ENCODE results near the gene RUNX3.

RUNX3 gene

DNA sequence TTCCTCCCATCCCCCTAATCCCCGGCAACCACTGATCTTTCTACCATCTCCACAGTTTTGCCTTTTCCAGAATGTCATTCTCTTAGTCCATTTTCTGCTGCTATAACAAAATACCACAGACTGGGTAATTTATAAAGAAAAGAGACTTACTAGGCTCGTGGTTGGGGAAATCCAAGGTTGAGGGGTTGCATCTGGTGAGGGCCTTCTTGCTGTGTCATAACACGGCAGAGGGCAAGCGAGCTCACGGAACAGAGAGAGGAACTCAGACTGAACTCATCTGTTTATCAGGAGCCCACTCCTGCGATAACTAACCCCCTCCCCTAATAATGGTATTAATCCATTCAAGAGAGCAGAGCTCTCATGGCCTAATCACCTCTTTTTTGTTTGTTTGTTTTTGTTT lies 52.0 kb downstream of the RUNX3 start:
- DNase-seq: no peak

- DNase-seq: no peak
Observed at GRCh38 chr1:24875991-24876506, 54.0 kb downstream of the RUNX3 start.

GRCh38 chr1:24875257-24875656 lies 54.8 kb downstream of the RUNX3 start:
- no peak for DNase-seq

DNA sequence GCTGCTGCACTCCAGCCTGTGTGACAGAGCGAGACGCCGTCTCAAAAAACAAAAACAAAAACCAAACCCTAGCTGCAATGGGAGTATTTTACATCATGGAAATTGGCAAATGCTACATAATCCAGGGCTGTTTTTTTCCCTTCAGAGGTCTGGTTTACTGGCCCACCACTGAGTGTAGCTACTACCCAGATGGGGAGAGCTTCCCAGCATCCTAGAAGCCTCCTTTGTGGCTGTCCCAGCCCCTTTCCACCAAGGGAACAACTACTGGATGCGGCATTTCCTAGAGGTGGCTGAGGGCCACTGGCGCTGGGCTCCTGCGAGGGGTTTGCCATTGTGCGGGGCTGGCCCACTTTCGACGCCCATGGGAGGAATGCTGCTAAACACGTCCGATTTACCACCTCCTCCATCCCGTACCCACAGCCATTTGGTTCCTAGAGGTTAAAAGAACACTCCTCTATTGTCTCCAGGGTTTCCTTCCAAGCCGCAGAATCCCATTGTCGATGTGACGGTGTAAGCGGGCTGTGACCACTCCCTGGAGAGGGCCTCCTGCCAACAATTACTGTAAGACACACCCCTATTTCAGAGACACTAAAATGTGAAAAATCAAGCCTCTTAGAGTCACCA lies 55.4 kb downstream of the RUNX3 start:
- no peak for DNase-seq

- DNase-seq: no peak
Observed at GRCh38 chr1:24874056-24874455, 56.0 kb downstream of the RUNX3 start.

- DNase-seq: no peak
Observed at GRCh38 chr1:24873148-24873547, 56.9 kb downstream of the RUNX3 start.

DNA sequence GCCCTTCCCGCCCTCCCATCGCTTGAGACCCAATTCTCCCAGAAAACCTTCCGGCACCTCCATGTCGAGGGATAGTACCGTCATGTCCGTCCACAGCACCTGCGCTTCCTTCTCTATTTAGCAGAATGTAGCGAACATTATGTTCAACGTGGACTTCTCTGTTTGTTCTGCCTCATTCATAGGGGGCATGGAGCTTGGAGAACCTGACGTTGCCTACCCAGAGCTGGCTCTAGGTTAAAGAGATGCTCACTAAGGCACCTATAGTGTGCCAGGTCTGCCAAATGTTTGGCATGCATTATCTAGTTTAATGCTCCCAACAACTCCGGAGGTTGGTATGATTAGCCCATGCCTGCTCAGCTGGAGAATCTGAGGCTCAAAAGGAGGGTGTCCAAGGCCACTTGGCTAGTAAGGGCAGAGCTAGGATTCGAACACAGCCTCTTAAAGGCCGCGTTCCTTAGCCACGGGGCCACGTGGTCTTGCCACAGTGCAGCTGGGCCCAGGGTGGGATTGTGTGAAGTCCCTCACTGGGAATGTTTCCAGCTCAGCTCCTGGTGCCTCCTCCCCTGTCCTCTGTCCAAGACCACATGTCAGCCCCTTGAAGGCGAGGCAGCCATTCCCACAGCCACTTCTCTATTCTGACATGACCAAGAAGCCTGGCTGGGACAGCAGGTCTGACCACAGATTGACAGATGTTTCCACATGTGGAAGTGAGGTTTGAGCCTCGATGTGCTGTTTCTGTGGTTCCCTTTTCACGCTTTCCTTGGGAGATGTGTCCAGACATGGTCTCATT lies 57.8 kb downstream of the RUNX3 start:
- peak; percentile 97 for DNase-seq

- no peak for DNase-seq
Observed at GRCh38 chr1:24871306-24871901, 58.7 kb downstream of the RUNX3 start.

DNA sequence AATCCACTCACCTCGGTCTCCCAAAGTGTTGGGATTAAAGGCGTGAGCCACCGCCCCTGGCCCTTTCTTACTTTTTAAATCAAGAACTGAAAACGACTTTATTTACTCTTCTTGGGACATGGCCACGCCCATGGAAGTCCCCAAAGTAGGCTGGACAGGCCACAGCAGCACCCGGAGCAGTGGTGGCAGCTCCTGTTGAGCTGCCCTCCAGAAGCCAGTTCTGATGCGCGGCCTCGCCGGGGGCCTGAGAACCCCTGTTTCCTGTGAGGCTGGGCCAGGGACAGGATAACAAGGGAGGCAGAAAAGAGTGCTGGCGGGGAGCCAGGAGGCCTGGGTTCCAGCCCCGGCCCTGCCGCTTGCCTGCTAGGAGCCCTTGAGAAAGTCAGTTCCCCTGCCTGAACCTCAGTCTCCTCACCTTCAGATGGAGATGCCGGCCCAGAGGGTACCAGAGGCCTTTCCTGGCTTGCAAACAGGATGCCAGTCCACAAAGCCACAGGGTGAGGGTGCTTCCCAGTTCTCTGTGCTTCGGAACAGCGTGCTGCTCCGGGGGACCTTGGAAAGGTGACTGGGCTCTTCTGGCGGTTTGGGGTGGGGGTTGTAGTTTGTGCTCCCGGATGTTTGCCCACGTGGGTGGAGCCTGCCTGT lies 59.4 kb downstream of the RUNX3 start:
- DNase-seq: peak; percentile 78

DNA sequence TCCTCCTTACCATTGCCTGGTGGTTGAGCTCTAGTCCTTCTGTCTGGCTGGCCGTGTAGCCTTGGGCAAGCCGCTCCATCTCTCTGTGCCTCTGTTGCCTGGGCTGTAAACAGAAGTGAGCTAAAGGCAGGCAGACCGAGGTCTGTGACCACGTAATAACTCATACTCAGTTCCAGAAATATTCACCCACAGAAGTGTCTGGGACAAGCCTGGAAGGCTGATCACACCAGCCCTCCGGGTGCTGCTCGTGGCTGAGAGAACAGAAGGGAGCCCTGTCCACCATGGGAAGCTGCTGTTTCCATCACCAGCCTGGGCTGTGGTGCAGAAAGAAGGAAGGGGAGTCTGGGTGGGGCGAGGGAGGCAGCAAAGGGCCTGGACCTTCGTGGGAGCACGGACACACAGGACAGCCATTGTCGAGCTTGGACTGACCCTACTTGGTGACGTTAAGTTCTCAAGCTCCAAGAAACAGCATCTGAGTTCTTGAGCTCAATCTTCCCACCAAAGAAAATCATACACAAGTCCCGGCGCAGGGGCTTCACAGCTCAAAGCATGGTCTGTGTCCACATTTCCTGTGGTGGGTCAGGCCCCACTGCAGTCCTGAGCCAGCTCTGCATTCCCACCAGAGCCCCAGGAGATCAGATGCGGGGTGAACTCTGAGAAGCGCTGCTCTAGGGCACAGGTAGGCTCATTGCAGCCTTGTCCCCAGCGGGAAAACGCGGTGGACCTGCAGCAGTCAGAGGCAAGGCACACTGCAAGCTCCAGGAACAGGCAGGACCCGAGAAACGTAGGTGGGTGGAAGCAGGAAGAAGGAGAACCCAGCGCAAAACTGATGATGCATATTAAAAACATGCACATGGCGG lies 61.8 kb downstream of the RUNX3 start:
- no peak for DNase-seq

DNA sequence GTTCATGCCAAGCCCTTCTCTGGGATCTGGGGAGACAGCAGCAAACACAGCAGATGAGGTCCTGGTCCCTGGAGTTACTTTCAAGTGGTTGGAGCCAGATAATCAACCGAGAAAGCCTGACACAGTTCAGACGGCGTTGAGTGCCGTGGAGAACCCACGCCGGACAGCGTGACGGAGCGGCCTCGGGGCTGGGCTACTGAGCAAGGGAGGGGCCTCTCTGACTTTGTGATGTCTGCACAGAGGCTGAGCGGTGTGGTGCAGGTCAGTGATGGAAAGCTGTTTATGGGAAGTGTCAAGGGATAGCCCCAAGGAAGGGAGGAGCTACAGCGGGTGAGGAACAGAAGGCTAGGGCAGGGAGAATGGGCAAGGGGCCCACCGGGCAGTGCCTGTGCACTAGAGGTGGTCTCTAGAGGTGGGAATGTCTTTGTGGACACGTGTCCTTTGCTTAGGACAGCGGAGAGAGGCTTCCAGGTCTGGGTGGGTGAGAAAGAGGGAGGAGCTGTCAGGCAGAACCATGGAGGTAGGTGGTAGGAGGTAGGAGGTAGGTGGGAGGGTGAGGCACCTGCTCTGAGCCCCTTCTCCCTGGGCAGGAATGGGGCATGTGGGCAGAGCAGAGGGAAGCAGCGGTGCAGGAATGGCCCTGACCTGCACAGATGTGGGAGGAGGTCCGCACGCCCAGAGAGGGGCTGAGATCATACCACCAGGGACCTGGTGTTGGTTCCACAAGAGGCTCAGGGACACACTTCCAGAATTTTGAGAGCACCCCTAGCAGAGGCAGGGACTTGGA lies 62.8 kb downstream of the RUNX3 start:
- no peak for DNase-seq

DNA sequence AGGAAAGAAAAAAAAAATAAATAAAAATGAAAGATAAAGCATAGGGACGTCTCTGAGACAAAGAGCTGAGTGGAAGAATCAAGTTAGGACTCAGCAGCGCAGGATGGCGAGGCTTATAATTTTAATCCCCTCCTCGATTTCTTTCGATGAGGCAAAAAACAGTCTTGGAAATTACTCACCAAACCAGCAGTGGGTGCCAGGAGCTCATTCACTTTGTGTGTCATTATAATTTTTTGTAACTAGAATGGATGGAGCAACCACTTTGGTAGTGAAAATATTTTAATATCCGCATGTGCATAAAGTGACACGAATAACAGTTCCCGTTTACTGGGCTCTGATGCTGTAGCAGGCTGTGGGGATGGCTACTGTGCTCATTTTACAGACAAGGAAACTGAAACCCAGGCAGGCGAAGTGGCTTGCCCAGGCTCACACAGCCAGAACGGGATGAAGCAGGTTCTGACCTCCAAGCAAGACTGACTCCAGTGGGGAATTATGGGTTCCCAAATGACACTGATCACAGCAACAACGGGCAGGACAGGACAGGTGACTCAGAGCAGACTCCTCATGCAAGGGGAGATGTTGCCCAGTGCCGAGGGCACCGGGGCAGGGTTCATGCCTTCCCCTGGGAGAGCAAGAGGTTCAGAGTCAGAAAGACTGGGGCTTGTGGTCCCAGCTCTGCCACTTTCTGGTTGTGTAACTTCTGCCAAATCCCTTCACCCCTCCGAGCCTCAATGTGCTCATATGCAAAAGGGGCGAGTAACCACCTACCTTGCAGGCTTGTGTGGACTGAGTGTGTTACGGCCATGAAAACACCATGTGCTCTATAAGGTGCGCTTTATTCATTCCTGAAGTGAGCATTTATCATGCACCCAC lies 63.6 kb downstream of the RUNX3 start:
- DNase-seq: no peak

GRCh38 chr1:24865587-24865986 lies 64.5 kb downstream of the RUNX3 start:
- DNase-seq: no peak

DNA sequence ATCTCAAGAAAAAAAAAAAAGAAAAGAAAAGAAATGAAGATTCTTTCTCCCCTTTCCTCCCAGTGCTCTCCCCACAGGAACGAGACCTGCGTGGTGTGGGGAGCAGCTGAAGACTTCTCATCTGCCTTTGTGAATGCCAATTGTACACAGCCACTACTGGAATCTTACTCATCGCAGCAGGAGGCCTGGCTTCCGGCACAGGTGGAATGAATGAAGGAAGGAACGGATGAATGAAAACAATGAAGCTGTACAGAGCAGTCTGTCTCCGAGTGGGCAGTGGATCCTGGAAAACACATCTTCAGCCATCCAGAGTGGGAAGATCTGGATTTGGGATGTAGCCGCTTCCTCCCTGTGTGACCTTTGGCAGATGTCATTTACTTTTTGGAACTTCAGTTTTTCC lies 64.9 kb downstream of the RUNX3 start:
- DNase-seq: no peak

DNA sequence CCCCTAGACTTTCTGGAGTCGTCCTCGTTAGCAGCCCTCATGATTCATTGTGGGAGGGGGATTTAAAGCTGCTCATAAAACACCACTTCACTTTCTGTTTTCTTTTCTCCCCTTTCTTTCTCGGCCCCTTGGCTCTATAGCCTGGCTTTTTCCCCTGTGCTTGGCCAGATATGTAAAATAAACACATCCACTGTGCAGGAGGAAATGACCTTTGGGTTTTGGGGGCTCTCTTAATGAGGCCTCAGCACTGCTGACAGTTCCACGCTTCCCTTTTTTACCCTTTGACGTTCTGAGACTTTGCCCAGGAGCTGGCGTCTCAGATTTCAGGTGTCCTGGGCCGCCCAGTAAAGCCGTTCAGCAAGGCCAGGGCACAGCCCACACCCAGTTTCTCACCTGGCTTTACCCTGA lies 65.7 kb downstream of the RUNX3 start:
- DNase-seq: no peak

- no peak for DNase-seq
Observed at GRCh38 chr1:24862775-24863483, 67.1 kb downstream of the RUNX3 start.

DNA sequence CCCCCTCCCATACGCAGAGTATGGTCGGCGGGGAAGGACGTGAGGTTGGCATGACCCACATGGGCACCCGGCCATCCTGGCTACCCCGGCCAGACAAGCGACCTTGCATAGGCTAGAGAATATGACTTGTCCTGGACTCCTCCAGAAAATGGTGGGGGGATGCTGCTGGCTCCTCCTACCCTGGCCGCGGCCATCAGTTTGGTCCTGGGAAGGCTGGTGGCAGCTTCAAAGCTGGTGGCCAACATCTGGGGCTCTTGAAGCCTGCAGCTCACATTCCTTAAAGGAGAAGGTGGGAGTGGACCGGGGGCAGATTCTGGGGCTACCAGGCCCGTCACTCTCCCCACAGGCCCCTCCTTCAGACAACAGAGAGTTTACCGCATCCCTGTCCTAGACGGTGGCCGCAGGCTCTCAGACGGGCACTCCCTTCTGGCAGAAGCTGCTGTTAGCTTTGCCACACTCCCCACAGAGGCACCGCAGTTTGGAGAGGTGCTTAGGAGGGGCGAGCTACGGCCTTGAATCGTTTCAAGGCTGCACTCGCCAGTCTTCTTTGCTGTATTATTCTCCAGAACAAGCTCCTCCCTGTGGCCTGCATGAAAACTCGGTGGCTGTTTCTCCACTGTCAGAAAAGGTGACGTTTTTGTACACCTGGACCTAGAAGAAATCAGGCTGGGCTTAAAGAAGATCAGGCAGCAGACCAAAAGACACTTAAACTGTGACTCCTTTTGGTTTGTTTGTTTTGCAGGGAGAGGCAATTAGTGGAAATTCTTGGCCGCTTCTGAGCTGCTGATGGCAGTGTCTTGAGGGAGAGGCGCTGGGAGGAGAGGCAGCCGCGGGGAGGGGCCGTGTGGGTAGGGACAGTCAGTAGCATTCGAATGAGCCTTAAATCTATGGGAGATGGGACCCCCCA lies 68.0 kb downstream of the RUNX3 start:
- DNase-seq: no peak

GRCh38 chr1:24860841-24861240 lies 69.2 kb downstream of the RUNX3 start:
- DNase-seq: no peak

All from GDM1 (cell line).